NB4 (cell line): Measurements from ENCODE around the gene KIF5C.

ENCODE experiments used
- POLR2A ChIP-seq: IDR thresholded peaks from 2 replicates; pipeline ENCODE4 v1.6.1; 2011; ENCODE audit warnings: mild to moderate bottlenecking; ENCODE audit not compliant: insufficient read length; ENCODE audit errors: extremely low read depth
- TF ChIP-seq, protein P1 (sequence below): IDR thresholded peaks from one replicate; pipeline ENCODE4 v1.5.1; 2012; ENCODE audit warnings: low read depth, low read length
- TF ChIP-seq, protein P2 (sequence below): IDR thresholded peaks from 2 replicates; pipeline ENCODE4 v1.6.1; 2011; ENCODE audit warnings: low read depth, low read length

DNA sequence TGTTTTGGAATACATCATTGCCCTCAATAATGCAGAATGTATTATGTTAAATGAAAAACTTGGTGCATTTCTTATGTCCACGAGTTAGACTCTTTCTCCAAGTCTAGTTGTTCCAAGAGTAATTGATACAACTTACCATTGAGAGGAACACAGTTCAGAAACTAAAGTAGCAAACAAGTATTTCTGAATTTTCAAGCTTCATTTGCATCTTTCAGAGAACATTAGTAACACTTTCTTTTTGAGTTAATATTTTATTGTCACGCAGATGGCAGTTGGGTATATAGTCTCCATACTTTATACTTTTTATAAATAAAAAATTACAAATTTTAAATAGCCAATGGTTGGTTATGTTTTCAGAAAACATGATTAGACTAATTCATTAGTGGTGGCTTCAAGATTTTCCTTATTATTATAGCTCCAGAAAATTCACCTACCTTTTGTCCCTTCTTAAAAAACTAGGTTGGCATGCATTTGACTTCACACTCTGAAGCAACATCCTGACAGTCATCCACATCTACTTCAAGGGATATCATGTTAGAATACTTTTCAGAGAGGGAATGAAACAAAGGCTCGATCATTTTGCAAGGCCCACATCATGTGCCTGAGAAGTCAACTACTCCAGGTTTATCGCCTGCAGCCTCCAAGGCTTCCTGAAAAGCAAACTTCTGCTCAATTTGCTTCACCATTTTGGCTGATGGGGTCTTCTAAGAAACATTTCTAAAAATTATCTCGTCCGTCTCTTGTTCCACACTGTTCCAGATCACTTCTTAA lies 193.4 kb downstream of the KIF5C start:
- TF ChIP-seq, protein P1, sequence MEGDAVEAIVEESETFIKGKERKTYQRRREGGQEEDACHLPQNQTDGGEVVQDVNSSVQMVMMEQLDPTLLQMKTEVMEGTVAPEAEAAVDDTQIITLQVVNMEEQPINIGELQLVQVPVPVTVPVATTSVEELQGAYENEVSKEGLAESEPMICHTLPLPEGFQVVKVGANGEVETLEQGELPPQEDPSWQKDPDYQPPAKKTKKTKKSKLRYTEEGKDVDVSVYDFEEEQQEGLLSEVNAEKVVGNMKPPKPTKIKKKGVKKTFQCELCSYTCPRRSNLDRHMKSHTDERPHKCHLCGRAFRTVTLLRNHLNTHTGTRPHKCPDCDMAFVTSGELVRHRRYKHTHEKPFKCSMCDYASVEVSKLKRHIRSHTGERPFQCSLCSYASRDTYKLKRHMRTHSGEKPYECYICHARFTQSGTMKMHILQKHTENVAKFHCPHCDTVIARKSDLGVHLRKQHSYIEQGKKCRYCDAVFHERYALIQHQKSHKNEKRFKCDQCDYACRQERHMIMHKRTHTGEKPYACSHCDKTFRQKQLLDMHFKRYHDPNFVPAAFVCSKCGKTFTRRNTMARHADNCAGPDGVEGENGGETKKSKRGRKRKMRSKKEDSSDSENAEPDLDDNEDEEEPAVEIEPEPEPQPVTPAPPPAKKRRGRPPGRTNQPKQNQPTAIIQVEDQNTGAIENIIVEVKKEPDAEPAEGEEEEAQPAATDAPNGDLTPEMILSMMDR = no peak
- no peak for TF ChIP-seq POLR2A
- TF ChIP-seq, protein P2, sequence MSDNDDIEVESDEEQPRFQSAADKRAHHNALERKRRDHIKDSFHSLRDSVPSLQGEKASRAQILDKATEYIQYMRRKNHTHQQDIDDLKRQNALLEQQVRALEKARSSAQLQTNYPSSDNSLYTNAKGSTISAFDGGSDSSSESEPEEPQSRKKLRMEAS = no peak
